Activated T-helper 1 cell treated with Interleukin-2 at 50 U/mL for 16 hours (primary cell): ENCODE measurements around the gene PDYN.
"Not testable (repeated sequence)": the region's sequence is repeated elsewhere in the genome, so short reads cannot be mapped to it uniquely, and the experiment has no call there.

Source experiments
- DNase-seq: peaks from one replicate; pipeline ENCODE4 v3.0.0-alpha.2; 2020; ENCODE audit warnings: low read depth

The PDYN gene

DNA sequence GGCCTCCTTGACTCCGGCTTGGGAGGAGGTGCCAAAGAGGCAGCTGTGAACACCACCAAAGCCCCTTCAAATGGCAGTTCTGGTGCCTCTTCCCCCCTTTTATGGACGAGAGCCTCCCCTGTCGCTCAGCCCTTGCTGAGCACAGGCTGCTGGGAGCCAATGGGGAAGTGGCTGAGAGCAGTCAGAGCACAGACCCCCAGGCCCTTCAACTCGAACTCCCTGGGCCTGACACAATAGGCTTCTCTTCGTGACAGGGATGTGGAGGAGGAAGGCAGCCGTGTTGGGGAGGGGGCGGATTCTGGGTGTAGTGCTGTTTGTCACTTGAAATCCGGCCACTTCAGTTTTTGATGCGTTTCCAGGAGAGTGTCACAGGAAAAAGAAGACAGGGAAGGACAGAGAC lies at the start of gene PDYN:
PDYN (minus strand) TSS at position 73 of the 400 bp plus-strand sequence. CDS start 10,974 bp downstream, outside the sequence.
- no peak for DNase-seq

- DNase-seq: no peak
These were observed 48.5 kb upstream of the PDYN start for GRCh38 chr20:2042400-2042799.

DNA sequence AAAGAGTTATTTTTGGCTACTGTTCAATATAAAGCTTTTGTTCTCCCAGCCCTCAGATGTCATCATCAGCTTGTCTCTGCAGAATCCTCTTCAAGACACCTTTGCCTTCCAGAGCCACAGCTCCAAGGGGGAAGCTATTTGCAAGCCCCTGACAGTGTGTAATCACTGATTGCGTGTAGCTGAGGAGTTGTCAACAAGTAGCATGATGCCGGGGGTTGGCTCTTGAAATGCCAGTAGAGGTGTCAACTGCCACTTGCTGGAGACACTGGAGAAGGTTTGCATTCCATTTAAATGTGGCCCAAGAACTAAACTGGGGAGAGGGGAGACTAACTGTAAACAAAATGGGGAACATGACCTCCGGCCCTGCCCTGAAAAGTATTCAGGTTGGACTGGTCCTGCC lies 44.3 kb upstream of the PDYN start:
- DNase-seq: no peak

DNA sequence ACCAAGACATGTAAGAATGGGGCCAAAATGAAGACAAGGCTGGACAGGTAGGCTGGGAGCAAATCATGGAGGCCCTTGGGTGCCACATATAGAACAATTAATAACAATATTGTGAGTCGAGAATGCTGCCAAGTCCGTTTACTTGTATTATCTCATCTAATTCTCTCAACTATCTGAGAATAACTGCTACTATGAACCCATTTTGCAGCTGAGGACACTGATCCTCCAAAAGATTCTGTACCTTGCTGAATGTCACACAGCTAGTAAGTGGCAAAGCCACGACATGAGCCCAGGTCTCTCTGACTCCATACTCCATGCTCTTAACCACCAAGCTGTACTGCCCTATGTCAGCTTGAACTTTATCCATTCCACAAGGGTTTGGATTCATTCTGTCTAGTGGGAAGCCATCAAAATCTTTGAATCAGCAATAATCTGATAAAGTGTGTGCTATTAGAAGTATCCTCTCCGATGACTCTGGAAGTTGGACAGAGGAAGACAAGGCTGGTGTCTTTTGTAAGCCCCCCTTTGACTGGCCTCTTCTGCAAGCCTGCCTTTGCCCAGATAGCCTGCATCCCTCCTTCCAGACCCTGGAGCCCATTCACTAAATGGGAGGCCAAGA lies 43.5 kb upstream of the PDYN start:
- DNase-seq: no peak

- DNase-seq: not testable (repeated sequence)
These were observed 42.5 kb upstream of the PDYN start for GRCh38 chr20:2036357-2036756.

DNA sequence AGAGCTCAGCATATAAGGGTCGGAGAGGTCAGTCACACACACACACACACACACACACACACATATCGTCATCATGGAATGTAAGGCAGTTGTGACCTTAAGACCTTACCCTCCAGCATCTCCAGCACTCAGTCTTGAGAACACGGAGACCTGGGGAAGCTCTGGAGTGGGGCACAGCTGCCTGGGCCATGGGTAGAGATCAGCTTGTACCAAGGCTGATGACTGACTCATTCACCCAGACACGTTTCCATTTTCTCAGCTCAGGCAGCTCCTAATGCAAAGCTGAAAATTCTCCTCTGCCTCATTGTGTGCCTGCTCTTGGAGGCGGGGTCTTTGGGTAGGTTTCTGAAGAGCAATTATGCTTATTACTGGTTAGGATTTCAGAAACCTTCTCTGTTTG lies 38.3 kb upstream of the PDYN start:
- no peak for DNase-seq

DNA sequence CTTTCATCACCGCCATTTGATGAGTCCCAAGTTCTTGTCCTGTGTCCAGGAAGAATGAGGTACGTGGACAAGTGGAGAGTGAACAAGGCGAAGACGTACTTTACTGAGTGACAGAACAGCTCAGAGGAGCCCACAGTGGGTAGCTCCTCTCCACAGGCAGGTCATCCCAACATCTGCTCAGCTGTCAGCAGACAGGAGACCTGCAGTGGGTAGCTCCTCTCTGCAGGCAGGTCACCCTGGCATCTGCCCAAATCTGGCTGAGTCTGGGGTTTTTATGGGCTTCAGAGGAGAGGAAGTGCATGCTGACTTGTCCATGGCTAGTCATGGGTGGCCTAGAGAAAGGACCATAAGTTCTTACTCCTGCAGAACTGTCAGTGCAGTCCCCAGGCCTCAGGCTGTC lies 32.7 kb upstream of the PDYN start:
- no peak for DNase-seq

GRCh38 chr20:2026004-2026403 lies 32.1 kb upstream of the PDYN start:
- DNase-seq: no peak

DNA sequence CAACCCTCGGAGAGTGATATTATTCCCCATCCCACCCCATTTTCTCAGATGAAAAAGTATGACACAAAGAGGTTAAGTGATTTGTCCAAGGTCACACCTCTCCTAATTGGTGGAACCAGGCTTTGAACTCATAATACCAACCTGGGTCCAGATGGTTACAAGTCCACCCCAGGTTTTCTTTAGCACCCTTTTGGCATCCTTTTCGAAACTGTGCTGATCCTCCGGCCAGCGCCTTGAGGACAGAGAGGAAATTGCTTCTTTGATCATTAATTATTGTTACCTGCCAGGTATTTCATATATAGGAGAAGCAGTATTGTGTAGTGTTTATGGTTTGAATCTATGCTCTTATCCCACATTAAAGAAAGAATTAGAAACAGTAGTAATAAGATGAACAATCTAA lies 29.3 kb upstream of the PDYN start:
- DNase-seq: no peak

DNA sequence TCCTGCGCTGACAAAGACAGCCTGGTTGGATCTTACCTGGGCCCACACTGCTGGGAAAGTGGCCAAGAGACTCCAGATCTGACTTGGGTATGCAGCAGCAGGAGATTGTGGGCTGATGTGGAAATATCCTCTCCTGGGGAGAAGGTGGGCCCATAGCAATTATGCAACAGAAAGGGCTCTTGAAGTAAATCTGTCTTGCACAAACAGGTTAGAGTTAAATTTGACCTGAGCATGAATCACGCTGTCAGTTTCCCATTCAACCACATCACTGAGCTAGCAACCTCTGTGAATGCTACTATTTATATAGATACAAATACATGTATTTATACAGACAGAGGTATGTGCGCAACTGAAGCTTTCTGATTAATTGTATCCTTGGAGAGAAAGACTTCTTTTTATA lies 28.3 kb upstream of the PDYN start:
- no peak for DNase-seq

- DNase-seq: no peak
These were observed 16.7 kb upstream of the PDYN start for GRCh38 chr20:2010533-2010932.

DNA sequence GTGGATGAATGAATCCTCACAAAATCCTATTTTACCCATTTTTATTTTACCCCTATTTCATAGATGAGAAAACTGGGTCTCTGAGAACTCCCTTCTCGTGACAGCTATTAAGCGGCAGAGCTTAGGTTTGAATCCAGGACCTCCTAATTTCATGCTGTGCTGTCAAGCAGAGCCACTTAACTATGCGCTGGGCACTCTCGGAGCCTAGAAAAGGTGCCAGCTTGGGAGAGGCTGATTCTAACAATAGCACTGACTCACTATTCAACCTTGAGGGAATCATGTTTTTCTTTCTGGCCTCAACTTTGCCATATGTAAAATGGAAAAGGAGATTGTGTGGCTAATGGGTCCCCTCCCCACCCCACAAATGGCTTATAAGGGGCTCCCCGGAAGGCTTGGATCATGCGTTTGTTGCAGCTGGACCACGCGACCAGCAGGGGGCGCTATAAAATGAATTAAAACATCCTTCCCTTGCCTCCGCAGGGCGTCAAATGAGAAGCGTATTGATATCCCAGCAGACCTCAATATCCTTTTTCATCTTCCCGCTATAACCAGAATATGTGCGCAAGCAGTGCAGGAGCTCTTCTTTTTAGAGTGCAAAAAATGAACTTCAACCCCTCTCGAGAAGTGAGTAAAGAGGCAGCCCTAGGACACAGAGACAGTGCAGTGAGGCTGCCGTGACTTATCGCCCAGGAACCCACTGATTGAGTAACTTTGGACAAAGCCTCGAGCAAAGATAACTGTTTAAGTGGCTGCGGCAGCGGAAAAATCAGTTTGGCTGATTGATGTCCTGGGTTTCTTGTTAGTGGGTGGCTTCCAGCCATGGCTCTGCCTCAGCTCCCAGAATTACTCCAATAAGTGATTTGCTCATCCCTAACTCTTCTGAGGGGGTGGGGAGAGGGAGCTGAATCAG lies 12.8 kb upstream of the PDYN start:
- no peak for DNase-seq

GRCh38 chr20:2005831-2006426 lies 12.1 kb upstream of the PDYN start:
- peak; percentile 23 for DNase-seq

- DNase-seq: no peak
These were observed 11.5 kb upstream of the PDYN start for GRCh38 chr20:2005359-2005758.

DNA sequence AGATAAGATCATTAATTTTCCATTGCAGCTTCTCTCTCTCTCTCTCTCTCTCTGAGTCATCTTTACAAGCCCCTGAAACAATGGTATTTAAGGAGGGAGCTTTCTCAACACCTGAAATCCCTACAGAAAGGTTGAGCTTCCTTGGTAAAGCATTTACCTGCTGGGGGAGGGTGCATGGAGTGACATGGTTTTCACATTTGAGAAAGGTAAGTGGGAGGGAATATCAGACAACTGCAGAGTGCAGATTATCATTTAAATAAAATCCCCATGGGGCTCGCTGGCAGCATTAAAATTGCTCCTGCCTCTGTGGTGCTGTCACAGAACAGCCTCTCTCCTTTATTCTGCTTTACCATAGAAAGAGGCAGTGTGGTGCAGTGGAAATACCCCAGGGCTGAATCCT lies 10.3 kb upstream of the PDYN start:
- no peak for DNase-seq

DNA sequence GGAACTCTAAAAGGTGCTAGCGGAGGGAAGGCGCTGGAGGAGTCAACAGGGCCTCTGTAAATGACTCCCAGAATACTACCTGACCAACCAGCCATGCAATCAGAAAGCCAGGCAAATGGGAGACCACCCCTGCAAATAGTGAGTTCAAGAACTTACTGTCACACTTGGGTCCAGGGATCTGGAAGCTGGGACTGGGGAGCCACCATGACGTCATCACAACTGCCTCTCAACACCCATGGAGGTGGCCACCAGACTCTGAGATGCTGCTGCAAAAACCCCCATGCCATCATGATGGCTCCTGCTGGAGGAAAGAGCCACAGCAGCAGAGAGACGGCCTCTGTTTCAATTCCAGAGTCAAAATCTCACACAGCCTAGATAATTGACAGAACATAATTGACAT lies 8.5 kb upstream of the PDYN start:
- no peak for DNase-seq

- no peak for DNase-seq
These were observed 7.3 kb upstream of the PDYN start for GRCh38 chr20:2001119-2001518.

DNA sequence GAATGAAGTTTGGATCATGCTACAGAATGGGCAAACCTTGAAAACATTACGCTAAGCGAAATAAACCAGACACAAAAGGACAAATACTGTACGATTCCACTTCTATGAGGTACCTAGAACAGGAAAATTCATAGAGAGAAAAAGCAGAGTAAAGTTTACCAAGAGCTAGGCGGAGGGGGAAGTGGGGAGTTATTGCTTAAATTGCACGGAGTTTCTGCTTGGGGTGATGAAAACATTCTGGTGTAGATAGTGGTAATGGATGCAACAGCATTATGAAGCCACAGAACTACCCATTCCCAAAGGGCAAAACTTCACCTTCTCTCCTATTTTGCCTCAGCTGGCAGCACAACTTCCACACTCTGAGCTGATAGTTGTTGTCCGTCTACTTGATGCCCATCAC lies 6.4 kb upstream of the PDYN start:
- DNase-seq: no peak

GRCh38 chr20:1998715-1999114 lies 4.9 kb upstream of the PDYN start:
- DNase-seq: no peak

- no peak for DNase-seq
These were observed 4.3 kb upstream of the PDYN start for GRCh38 chr20:1998193-1998520.

- no peak for DNase-seq
These were observed 3.8 kb upstream of the PDYN start for GRCh38 chr20:1997483-1998192.

DNA sequence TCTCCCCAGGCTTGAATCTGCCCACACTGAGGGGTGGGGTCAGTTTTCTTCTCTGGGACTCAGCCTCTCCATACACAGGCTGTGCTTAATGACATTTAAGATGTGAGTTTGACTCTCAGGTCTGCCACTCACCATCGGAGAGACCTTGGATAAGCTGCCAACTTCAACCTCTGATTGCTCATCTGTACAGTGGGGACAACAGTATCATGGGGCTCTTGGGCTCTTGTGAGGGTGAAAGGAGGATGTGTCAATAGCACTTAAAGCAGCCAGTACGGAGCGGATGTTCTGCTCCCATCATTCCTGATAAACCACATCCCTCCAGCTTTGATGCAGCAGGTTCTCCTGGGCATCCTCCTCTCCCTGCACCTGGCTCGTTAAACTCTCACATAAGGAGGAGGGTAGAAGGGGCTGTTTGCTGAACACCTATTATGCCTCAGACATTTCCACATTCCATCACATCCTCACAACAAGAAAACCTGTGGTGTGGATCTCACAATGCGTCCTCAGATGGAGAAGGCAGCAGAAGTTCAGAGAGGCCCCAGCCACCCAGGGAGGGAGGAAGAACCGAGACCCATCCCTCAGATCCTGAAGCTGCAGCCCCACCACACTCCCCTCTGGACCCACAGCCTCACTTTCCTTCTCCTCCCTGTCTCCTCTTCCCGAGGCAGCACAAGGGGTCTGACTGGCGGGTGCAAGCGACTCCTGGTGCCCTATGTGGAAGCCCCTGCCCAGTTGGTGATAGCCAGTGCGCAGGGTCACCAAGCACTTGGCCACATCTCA lies 1.9 kb upstream of the PDYN start:
- no peak for DNase-seq
